GM03348 (cell line): ENCODE data around the gene ZDHHC7.
"Not testable (repeated sequence)": the region's sequence is repeated elsewhere in the genome, so short reads cannot be mapped to it uniquely, and the experiment has no call there.

Source experiments
- DNase-seq: peaks from one replicate; pipeline ENCODE4 v3.0.0; 2012; ENCODE audit warnings: low spot score

The ZDHHC7 gene

GRCh38 chr16:85042606-85043005, 31.3 kb upstream of the ZDHHC7 start:
- no peak for DNase-seq

- DNase-seq = no peak
These were observed 30.8 kb upstream of the ZDHHC7 start for GRCh38 chr16:85042167-85042526.

- DNase-seq = no peak
These were observed 30.2 kb upstream of the ZDHHC7 start for GRCh38 chr16:85041219-85042166.

- DNase-seq = no peak
These were observed 29.4 kb upstream of the ZDHHC7 start for GRCh38 chr16:85040685-85041084.

- DNase-seq = no peak
These were observed 26.4 kb upstream of the ZDHHC7 start for GRCh38 chr16:85037721-85038120.

GRCh38 chr16:85037050-85037410, 25.7 kb upstream of the ZDHHC7 start:
- DNase-seq = no peak

GRCh38 chr16:85036236-85037049, 25.1 kb upstream of the ZDHHC7 start:
- DNase-seq = no peak

GRCh38 chr16:85034591-85035433, 23.5 kb upstream of the ZDHHC7 start:
- DNase-seq = no peak

GRCh38 chr16:85033171-85033570, 21.8 kb upstream of the ZDHHC7 start:
- DNase-seq = no peak

GRCh38 chr16:85032187-85032586, 20.9 kb upstream of the ZDHHC7 start:
- DNase-seq = not testable (repeated sequence)

- no peak for DNase-seq
These were observed 20.1 kb upstream of the ZDHHC7 start for GRCh38 chr16:85031451-85031850.

GRCh38 chr16:85029981-85030401, 18.7 kb upstream of the ZDHHC7 start:
- no peak for DNase-seq

GRCh38 chr16:85029408-85029784, 18.1 kb upstream of the ZDHHC7 start:
- DNase-seq = peak; percentile 68

GRCh38 chr16:85028685-85029407, 17.5 kb upstream of the ZDHHC7 start:
- peak; percentile 41 for DNase-seq

GRCh38 chr16:85027958-85028684, 16.8 kb upstream of the ZDHHC7 start:
- peak; percentile 34 for DNase-seq

- peak; percentile 100 for DNase-seq
These were observed 16.1 kb upstream of the ZDHHC7 start, which contains the start of gene KIAA0513 for GRCh38 chr16:85027349-85027957. TSS of gene KIAA0513 (plus strand) at chr16:85027795. CDS start at chr16:85067072, 39,277 bp downstream.

- DNase-seq = no peak
These were observed 15.4 kb upstream of the ZDHHC7 start for GRCh38 chr16:85026703-85027102.

GRCh38 chr16:85025781-85026653, 14.7 kb upstream of the ZDHHC7 start:
- no peak for DNase-seq

- DNase-seq = no peak
These were observed 8.4 kb upstream of the ZDHHC7 start for GRCh38 chr16:85019659-85020245.
